Urinary bladder (tissue), 4 donors: ENCODE measurements around the gene TM7SF2. TPM values are rescaled to one million over a fixed set of nuclear protein-coding genes. Genes with fewer than 3 reads are reported as not detected.

Source experiments
- DNase-seq: peaks from one replicate; pipeline ENCODE4 v3.0.0-alpha.2; 2015; ENCODE audit errors: extremely low spot score
- H3K27ac ChIP-seq: one replicate; pipeline ENCODE4 v1.5.1; 2013; ENCODE audit warnings: low read depth, mild to moderate bottlenecking, moderate library complexity
- H3K36me3 ChIP-seq: one replicate; pipeline ENCODE4 v1.6.1; 2013; ENCODE audit warnings: mild to moderate bottlenecking, moderate library complexity; ENCODE audit not compliant: insufficient read depth
- H3K4me1 ChIP-seq: one replicate; pipeline ENCODE4 v1.6.1; 2013; ENCODE audit warnings: mild to moderate bottlenecking, moderate library complexity; ENCODE audit not compliant: insufficient read depth
- H3K4me3 ChIP-seq: one replicate; pipeline ENCODE4 v1.5.1; 2013; ENCODE audit warnings: low read depth, low read length
- WGBS: extraction: QIAGEN DNeasy Blood & Tissue Kit; methylation state at CpG from one replicate; pipeline ENCODE4 v1.1.7; 2013; 5-methylcytosine and 5-hydroxymethylcytosine counted together
- polyA plus RNA-seq: library from polyadenylated mRNA; stranded (reverse); fragments of 200-250 nt; gene quantifications from one replicate; pipeline ENCODE4 v1.2.3, GENCODE V29; 2013
- total RNA-seq: library from RNA; depleted of rRNA; stranded (reverse); fragments of >200 nt; gene quantifications from one replicate; pipeline ENCODE4 v1.2.3, GENCODE V29; 2014
- donor health status: healthy with polysubstance abuse.
- donor health status: healthy.

Gene TM7SF2
- total and polyA plus RNA-seq, 2 donors: 9.6 to 12.1 TPM

DNA sequence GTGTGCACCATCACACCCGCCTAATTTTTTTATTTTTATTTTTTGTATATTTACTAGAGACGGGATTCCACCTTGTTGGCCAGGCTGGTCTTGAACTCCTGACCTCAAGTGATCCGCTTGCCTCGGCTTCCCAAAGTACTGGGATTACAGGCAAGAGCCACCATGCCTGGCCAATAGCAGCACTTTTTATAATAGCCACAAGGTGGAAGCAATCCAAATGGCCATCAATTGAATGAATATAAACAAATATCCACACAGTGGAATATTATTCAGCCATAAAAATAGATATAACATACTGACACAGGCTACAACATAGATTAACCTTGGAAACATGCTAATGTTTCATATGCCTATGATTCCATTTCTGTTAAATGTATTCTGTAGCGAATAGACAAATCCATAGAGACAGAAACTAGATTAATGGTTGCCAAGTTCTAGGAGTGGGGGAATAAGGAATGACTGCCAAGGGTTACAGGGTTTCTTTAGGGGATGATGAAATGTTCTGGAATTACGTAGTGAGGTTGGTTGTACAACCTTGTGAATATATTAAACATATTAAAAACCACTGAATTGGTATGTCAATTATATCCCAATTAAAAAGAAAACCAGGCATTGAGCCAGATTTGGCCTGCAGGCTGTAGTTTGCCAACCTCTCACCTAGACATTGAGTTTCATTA, 10.9 kb upstream of the TM7SF2 start:
- H3K36me3 ChIP-seq: peaks cover 3% of the 10 kb centered on the region
- H3K4me3 ChIP-seq: no peak overlapping the region
- WGBS: 89% methylated on average over 6 of the region's 6 CpGs
- no peak overlapping the region for H3K27ac ChIP-seq
- no peaks in the 10 kb centered on the region for H3K4me1 ChIP-seq
- no peak for DNase-seq

DNA sequence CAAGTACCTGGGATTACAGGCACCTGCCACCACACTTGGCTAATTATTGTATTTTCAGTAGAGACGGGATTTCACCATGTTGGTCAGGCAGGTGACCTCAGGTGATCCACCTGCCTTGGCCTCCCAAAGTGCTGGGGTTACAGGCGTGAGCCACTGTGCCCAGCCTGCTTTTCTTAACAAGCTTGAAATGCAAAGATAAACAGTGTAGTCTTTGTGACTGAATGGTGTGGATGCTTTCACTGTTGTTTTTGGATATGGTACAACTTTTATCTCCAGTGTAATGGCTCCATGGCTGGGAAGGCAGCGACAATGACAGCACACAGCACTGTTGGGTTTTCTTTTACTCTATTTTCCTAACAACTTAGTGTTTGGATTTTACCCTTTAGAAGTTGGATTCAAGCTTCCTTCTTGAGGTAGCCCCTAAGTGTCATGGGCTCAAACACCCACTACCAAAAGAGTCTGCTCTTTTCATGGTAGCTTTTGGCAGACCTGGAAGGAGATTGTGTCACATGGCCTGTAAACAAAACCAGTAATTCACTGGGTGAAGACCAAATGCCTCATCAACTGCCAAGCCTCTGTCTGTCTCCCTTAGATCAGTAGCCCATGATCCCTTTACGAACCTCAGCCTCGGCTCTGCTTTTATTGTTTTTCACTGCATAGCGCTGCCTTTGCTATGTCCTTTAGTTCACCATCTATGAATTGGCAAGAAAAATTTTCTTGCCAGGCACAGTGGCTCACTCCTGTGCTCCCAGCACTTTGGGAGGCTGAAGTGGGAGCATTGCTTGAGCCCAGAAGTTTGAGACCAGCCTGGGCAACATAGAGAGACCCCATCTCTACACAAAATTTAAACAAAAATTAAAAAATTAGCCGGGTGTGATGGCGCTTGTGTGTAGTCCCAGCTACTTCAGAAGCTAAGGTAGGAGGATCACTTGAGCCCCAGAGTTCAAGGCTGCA, 9.3 kb upstream of the TM7SF2 start:
- Histone ChIP-seq H3K36me3 (peaks cover 3% of the 10 kb centered on the region), H3K4me3 (no peak overlapping the region), H3K4me1 (no peaks in the 10 kb centered on the region), H3K27ac (no peak overlapping the region)
- DNase-seq: no peak
- WGBS: 81% methylated on average over 8 of the region's 8 CpGs

GRCh38 chr11:65103476-65103875, 8.2 kb upstream of the TM7SF2 start:
- DNase-seq: no peak
- Histone ChIP-seq H3K4me1 (no peaks in the 10 kb centered on the region), H3K4me3 (no peak overlapping the region), H3K27ac (no peak overlapping the region), H3K36me3 (peaks cover 6% of the 10 kb centered on the region)

DNA sequence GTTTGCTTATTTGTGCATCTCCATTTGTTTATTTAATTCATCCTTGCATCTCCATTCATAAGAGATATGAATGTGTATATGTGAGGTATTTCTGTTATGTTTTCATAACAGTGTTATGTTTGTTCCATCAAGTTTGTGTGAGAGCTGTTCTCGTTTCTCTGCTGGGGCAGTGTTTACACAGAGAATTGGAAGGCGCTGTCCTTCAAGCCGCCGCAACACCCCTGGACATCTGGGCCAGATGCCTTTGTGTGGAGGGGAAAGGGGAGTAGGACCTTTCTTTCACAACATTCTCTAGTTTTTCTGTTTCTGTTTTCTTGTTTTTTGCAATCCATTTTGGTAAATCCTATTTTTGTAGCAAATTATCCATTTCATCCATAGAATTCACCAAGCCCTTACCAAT, 7.0 kb upstream of the TM7SF2 start:
- Histone ChIP-seq H3K4me1 (no peaks in the 10 kb centered on the region), H3K27ac (no peak overlapping the region), H3K4me3 (no peak overlapping the region), H3K36me3 (peaks cover 7% of the 10 kb centered on the region)
- WGBS: 67% methylated on average over 4 of the region's 4 CpGs
- DNase-seq: no peak

DNA sequence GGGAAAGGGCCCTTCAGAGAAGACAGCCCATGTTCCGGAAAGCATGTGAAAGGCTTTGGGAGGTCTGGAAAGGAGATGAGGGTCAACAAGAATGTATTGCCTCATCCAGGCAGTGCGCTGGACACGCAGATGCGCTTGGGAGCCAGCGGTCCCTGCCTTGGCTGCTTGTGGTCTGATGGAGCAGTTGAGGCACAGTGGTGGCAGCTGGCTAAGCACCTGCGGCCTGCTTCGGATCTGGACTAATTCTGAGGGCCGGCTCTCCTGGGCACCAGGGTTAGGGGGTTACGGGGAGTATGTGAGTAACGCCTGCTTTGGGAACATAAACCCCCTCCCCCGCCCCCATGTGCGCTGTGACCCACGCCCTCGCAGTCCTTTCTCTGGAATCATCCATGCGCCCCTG, 4.6 kb upstream of the TM7SF2 start:
- Histone ChIP-seq H3K4me3 (no peak overlapping the region), H3K4me1 (no peaks in the 10 kb centered on the region), H3K36me3 (peaks cover 7% of the 10 kb centered on the region), H3K27ac (no peak overlapping the region)
- 93% methylated on average over 15 of the region's 15 CpGs for WGBS
- DNase-seq: no peak

GRCh38 chr11:65107751-65108468, 3.8 kb upstream of the TM7SF2 start:
- DNase-seq: no peak
- Histone ChIP-seq H3K4me1 (no peaks in the 10 kb centered on the region), H3K4me3 (no peak overlapping the region), H3K27ac (no peak overlapping the region), H3K36me3 (peaks cover 7% of the 10 kb centered on the region)
- WGBS: 94% methylated on average over 52 of the region's 52 CpGs

GRCh38 chr11:65108469-65109123, 3.1 kb upstream of the TM7SF2 start:
- Histone ChIP-seq H3K4me1 (no peaks in the 10 kb centered on the region), H3K4me3 (no peak overlapping the region), H3K27ac (no peak overlapping the region), H3K36me3 (peaks cover 7% of the 10 kb centered on the region)
- DNase-seq: no peak
- WGBS: 94% methylated on average over 38 of the region's 38 CpGs

- H3K27ac ChIP-seq: no peak overlapping the region
- no peak for DNase-seq
- 90% methylated on average over 36 of the region's 36 CpGs for WGBS
Measured at GRCh38 chr11:65109231-65110198, 2.2 kb upstream of the TM7SF2 start.

DNA sequence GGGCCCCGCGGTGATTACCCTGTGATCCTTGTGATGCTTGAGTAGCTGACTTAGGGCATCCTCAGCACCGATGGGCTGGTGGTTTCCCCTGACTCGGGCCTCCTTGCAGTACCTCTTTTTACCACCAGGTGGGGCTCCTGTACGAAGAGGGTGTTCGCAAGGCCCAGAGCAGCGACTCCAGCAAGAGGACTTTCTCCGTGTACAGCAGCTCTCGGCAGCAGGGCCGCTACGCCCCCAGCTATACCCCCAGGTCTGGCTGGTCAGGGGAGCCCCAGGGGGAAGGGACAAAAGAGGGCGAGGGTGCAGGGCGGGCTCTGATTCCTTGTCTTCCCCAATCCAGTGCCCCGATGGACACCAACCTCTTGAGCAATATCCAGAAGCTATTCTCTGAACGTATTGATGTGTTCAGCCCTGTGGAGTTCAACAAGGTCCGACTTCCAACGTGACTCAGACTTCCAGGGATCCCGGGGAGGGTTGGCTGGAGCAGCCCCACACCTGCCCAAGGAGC, 1.3 kb upstream of the TM7SF2 start:
- WGBS: 11% methylated on average over 18 of the region's 18 CpGs
- no peak overlapping the region for H3K4me3 ChIP-seq
- DNase-seq: no peak

More at GRCh38 chr11:65109231-65110198, 2.2 kb upstream of the TM7SF2 start:
- H3K36me3 ChIP-seq: peaks cover 7% of the 10 kb centered on the region
- no peaks in the 10 kb centered on the region for H3K4me1 ChIP-seq
- no peak overlapping the region for H3K4me3 ChIP-seq

DNA sequence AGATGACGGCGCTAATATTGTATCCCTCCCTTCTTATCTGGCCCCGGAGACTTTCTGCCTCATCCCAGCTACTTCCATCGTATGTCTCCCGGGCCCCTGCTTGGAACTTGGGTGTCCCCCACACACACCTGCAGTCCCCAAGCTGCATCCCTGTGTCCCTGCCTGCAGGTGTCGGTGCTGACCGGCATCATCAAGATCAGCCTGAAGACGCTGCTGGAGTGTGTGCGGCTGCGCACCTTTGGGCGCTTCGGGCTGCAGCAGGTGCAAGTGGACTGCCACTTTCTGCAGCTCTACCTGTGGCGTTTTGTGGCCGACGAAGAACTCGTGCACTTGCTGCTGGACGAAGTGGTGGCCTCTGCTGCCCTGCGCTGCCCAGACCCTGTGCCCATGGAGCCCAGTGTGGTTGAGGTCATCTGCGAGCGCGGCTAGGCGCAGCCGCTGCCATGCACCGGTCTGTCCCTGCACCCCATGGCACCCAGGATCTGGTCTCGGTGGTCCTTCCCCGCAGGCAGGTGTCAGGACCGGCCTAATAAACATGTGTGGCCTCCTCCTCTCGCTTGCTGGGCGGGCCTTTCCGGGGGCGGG, 421 bp upstream of the TM7SF2 start:
- H3K4me1 ChIP-seq: no peaks in the 10 kb centered on the region
- no peak for DNase-seq

More for the DNA sequence above, 1.3 kb upstream of the TM7SF2 start:
- Histone ChIP-seq H3K36me3 (peaks cover 7% of the 10 kb centered on the region), H3K4me1 (no peaks in the 10 kb centered on the region), H3K27ac (no peak overlapping the region)

GRCh38 chr11:65112546-65113360, 1.1 kb downstream of the TM7SF2 start:
- peak overlapping the region; percentile 26 for H3K4me3 ChIP-seq
- no peaks in the 10 kb centered on the region for H3K4me1 ChIP-seq
- WGBS: under 1% methylated on average over 57 of the region's 57 CpGs
- H3K27ac ChIP-seq: no peak overlapping the region
- peaks cover 4% of the 10 kb centered on the region for H3K36me3 ChIP-seq
- DNase-seq: no peak

More for the DNA sequence above, 421 bp upstream of the TM7SF2 start:
- Histone ChIP-seq H3K36me3 (peaks cover 4% of the 10 kb centered on the region), H3K4me3 (no peak overlapping the region), H3K27ac (no peak overlapping the region)
- WGBS: 63% methylated on average over 31 of the region's 31 CpGs
